GM18498 (cell line): ENCODE measurements around the gene LMO7.
"Not testable (repeated sequence)": the region's sequence is repeated elsewhere in the genome, so short reads cannot be mapped to it uniquely, and the experiment has no call there.

Source experiments
- ATAC-seq: cut with Tn5 transposase; IDR thresholded peaks from one replicate; pipeline ENCODE4 v1.9.1; 2021; ENCODE audit warnings: mild to moderate bottlenecking, moderate library complexity; ENCODE audit not compliant: unreplicated experiment

The LMO7 gene

DNA sequence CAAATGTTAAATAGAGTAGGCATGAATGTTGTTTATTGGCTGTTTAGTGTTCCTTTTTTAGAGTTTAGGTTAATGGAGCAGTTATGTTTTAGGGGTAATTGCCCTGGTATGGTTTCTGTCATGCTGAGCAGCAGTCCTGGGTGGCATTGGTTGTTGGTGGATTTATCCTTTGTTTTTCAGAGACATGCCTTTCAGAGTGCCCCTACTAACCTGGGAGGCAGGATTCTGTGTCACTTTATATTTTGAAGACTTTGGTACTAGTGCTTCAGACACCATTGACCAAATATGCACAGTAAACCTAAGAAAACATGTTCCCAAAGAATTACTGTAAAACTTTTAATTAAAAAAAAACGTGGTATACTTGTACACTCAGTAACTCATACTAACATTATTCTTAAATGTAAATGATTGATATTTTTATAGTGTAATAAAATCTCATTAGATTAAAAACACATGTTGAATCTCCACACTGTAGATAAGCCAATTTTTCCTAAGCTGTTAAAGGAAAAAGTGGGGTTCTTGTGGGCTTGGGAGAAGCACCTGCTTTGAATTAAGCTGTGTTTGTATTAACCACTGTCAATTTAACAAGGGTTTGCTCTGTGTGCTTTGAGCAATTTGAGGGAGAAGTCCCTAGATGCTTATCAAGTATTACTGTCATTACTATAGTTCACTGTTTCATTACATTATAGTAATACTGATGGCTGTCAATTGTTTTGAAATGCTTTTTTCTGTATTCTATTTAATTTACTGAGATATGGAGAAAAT lies 133.2 kb downstream of the LMO7 start:
- no peak for ATAC-seq

DNA sequence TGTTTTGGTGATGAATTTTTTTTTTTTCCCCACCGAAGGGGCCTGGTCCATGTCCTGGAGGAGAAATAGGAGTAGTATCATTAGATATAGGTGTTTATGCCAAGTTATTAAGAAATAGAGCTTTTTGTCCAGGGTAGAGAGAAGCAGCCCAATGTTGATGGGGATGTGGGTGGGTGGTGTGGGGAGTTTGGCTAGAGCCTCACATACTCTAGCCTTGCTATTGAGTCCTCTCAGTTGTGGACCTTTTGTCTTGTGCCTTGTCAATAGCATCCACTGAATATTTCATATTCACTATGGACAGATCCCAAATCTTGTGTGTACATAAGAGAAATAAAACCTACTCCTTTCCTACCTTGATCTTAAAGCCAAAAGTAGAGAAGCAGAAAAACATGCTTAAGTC lies 134.0 kb downstream of the LMO7 start:
- ATAC-seq, result no peak

DNA sequence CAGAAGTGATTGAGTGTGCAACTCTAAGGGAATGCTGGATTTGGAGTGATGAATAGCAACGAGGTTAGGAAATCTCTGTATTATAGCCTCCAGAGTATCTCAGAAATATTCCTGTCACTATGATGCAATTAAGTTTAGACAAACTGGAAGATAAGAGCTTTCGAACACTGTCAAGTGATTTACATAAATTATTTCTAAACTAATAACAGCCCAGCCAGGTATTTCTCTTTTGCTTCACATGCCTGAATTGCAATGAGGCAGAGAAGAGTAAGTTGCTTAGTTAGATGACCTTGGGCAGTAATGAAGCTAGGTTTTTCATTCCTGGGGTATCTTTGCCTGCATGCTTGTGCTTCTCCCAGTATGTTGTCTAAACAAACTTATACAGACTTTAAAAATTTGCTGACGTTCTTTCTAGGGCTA lies 134.5 kb downstream of the LMO7 start:
- no peak for ATAC-seq

DNA sequence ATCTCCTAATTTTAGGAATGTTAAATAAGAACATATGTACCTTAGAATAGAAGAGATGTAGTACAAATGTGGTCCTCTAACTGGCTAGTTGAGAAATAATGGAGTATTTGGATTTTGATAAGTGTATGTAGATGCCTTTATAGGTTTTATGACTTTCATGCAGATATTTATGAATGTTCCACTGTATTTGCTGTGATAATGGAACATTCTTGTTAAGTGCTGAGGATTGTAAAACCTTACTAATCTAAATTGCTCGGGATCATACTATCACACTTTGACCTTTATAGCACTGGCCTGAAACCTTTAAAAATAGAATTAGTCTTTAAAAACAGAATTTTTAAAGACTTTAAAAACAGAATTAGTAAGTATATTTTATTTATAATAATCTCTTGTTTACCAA lies 135.1 kb downstream of the LMO7 start:
- no peak for ATAC-seq

DNA sequence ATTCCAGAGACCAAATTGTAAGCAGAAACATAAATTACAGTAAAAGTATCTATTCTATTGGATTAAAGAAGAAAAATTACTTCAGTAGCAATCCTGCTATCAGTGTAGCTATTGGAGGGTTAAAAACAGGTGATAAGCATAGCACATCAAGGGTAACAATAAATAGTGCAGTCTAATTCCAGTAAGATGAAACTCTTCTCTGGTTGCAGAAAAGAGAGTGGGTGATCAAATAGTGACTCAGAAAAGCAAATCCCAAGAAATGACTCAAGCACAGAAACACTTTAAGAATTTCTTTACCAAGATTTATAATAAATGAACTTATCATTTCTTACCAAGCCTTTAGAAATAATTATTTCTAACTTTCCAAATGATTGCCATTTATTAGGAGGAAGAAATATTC lies 135.7 kb downstream of the LMO7 start:
- no peak for ATAC-seq

DNA sequence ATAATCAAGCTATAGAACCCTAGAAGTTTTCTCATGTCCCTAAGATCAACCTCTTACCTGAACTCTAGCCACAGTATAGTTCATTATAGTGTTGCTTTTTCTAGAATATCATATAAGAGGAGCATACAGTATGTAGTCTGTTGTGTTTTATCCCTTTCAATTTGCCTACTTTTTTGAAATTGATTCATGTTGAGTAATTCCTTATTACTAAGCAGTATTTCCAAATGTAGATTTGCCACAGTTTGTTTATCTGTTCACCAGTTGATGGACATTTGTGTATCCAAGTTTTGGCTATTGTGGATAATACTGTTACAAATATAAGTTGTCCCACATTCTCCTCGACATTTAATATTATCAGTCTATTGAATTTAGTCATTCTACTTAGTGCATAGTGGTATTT lies 138.0 kb downstream of the LMO7 start:
- no peak for ATAC-seq

DNA sequence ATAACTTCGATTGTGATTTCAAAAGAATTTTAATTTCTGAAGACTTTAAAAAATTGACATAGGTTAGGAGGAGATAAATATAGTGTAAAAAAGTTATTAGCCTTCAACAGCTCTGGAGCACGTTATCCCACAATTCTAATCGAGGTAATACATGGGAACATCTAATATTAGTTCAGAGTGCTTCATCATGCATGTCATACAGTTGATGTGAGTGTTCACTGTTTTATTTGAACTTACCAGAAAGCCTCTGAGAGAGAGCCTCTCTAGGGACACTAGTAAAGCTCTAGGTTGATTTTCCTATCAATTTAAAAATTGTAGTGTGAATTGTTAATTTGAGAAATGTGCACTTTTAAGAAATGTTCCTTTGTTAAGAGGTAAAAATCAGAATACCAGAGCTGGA lies 140.4 kb downstream of the LMO7 start:
- no peak for ATAC-seq

DNA sequence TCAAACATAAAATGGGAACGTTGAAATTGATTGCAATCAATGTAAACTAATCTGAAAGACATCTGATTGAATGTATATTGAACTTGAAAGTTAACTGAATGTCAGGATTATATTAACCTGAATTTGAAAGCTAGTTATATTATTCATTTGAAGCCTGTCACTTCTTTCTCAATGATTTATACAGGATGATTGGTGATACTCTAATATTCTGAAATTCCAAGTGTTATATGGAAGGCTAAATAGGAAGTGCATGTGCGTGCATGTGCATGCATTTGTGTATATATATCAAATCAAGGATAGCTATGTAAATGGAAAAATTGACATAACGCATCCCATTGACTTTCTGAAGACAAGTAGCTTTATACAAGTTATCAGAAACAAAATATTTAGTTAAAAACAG lies 143.3 kb downstream of the LMO7 start:
- no peak for ATAC-seq

DNA sequence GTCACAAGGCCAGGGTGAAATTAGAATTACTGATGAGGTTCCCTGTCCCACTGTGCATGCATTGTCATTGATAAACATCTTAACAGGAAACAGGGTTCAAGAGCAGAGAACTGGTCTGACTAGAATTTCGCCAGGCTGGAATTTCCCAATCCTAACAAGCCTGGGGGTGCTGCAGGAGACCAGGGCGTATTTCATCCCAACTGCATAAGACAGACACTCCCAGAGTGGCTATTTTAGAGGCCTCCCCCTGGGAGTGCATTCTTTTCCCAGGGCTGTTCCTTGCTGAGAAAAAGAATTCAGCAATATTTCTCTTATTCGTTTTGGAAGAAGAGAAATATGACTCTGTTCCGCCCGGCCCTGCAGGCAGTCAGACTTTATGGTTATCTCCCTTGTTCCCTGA lies 144.0 kb downstream of the LMO7 start:
- not testable (repeated sequence) for ATAC-seq

DNA sequence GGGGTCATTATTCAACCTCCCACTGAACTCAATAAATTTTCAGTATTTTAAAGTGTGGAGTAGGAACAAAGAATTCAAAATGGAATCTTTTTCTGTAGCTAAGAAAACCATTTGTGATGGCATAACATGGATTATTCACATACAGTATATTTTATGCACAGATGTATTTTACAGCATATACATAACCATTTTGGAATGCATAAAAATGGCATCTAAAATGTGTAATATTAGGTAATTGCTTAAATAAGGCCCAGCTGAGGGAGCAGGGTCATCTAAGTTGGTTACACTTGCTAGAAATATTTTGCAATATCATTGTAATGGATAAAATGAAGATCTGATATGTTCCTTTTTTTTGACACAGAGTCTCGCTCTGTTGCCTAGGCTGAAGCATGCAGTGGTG lies 146.9 kb downstream of the LMO7 start:
- ATAC-seq, result no peak

DNA sequence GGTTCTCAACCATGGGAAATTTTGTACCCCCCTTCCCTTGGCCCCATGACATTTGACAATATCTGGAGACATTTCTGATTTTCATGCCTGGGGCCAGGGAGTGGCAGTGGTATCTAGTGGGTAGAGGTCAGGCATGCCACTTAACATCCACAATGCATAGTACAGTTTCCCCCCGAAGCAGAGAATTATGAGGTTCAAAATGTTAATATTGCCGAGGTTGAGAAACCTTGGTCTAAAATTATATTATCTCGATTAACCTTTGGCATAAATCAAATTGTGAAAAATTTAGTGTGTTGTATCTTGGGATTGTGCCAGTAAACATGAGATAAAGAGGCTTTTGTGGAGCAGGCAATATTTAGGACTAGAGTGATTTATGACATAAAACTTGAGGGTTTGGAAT lies 147.9 kb downstream of the LMO7 start:
- ATAC-seq, result no peak

DNA sequence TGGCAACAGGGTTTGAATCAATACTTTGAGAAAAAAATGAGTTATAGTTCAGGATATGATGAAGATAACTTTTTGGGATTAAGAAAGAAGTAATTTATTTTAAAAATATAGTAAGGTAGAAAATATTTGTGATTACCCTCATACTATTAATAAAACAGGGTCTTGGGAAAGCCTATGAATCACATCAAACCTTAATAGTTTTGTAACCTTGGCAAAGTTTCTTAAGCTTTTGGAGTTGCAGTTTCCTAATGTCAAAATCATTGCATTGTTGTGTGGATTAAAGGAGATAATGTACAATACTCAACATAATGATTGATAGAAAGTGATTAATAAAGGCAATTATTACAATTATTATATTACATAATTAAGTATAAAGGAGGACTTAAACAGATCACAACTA lies 149.0 kb downstream of the LMO7 start:
- no peak for ATAC-seq

DNA sequence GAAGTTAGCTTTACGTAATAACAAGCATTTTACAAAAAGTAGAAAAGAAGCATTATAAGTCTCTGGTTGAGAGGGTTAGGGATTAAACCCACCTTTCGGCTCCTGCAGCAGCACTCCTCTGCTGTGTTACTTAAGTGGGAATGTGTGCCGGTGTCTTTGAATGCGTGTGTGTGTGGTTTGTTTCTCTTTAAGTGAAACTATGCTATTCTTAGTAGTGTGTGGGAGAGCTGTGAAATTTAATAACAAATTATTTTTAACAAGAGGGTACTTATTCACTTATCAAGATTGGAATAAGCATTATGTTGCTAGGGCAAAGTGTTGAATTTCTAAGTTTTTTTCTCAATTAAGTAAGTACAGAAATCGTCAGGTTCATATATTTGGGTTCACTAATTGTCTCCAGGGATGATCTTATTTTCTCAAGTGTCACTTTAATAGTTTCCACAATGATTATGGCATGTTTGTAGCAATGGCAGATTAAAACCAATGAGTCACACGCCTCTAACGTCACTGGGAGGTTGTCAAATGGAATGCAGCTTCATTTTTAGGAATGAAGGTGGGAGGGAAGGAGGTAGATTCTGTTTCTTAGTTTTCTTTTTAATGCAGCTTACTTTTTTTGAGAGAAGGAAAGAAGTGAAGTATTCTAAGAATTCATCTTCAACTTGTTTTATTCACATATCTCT lies 151.3 kb downstream of the LMO7 start:
- ATAC-seq, result no peak

DNA sequence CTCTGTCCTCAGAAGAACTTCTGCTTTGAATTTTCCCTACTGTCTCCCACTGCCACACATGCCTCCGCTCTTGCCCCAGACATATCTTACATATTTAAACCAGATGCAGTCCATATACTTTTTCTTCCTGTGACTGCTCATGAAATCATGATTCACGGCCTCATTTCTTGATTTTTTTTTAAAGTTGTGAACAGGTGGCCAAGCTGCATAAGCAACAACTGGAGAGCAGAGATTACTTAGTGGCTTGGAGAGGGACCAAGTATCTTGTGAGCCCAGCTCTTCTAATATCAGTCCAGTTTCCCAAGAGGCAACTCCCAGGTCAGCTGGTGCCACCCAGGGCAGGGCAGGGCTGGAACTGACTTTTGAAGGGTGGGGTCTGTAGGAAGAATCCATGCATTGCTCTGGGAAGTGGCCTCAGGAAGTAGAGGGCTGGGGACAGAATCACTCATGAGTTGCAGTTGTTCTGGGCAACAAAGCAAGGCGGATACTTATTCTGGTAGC lies 152.4 kb downstream of the LMO7 start:
- no peak for ATAC-seq

DNA sequence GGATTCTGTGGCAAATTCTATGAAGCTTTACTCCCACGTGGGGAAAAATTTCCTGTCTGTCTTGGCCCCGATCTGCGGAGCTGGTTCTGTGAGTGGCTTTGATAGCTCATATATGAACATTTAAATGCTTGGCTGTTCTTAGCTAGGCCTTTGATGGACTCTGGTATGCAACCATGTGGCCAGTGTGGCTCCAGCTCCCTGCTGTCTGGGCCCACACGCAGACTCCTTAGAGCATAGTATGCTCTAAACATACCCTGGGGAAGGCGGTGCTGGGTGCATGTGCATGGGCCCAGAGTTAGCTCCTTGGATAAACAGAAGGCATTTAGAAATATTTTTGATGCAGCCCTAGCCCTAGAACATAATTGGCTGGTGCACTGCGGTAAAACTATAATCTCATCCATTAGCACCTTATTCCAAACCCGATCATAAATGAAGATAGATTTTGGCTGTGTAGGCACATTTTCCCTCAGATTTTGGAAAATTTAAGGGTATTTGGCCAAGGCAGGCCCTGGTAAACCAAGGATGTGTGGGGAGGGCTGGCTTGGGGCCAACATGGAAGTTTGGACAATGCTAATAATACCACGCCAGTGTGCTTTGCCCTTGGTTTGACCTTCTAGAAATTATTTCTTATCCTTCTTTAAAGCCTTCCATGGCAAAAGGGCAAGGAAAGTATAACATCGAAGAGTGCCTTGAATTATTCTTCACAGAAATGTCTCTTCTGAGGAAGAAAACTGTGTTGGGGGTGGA lies 153.5 kb downstream of the LMO7 start:
- no peak for ATAC-seq

DNA sequence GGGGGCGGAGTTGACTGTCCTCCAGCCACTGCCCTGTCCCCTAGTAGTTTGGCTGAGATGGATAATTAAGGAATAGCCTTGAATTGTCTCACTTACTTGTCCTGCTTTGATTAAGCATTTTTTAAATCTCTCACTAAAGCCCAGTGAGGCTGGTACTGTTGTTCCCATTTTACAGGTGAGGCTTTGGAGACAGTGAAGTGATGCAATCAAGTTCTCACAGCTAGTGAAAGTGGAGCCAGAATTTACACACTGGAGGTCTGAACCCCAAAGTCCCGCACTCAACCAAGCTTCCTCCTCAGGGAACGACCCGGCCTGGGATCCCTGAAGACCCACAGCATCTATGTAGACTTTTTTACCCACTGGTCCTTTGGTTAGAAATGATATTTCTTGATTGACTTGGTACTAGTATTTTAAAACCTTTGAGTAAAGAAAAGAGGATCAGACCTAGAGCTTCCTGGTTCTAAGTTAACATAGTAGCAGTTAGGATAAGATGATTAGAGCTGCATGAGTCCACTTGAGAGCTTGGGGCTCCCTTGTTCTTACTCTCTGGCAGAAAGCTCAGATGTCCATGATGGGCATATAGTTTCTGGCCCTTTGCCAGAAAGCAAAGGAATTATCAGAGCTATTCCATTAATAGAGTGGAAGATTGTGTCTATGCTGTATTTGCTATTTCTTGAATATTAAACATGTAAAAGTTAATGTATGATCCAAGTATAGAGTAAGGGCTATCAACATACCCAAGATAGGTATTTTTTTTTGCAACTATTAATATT lies 154.3 kb downstream of the LMO7 start:
- ATAC-seq, result no peak

DNA sequence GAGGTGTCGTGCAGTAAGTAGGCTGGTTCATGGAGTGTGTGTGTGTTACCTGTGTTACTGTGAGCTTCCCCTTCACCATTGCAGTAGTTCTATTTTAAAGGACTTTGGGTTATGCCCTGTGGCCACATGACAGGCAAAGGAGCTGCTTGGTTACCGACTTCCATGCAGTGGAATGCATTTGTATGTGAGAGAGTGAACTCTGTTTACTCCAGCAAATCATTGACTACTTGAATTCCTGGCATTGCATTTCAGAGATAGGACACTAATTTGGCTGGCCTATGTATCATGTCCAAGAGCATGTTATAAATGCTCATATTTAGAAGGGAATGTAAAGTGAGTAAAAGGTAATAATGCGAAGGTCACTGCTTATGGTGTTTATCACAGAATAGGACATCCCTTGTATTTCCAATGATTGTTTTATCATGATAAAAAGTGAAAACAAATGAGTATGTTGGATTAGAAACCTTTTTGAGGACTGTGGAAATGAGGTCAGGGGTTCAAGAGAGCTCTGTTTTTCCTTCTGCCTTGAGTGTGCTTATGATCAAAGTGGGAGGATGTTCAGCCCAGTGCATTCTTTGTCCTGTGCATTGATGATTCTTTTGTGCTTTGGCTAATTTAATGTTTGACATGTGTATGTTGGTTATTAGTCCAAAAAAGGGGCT lies 156.5 kb downstream of the LMO7 start:
- no peak for ATAC-seq

DNA sequence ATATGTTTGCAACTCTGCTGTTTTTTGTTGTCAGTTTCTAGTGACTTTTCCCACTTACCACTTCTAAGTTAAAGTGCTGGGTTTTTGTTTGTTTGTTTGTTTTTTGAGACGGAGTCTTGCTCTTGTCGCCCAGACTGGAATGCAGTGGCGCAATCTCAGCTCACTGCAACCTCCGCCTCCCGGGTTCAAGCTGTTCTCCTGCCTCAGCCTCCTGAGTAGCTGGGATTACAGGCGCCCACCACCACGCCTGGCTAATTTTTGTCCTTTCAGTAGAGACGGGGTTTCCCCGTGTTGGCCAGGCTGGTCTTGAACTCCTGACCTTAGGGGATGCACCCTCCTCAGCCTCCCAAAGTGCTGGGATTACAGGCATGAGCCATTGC lies 157.0 kb downstream of the LMO7 start:
- ATAC-seq, result not testable (repeated sequence)

DNA sequence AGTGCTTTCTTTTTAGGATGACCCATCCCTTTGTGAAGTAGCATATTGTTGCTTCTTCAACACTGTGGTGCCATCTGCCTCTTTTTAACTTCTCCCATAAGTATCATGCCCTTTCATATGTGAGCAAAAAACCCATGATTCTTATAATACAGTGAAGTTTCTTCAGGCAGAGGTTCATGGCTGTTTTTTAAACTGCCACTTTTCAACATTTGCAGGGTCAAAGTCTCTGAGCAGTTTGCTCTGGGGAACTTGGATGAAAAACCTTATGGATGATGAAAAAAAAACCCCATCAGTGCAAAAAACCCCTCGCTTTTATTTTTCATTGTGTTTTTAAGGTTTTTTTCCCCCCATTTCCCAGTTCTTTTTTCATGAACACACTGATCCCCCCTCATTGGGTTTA lies 158.5 kb downstream of the LMO7 start:
- no peak for ATAC-seq

DNA sequence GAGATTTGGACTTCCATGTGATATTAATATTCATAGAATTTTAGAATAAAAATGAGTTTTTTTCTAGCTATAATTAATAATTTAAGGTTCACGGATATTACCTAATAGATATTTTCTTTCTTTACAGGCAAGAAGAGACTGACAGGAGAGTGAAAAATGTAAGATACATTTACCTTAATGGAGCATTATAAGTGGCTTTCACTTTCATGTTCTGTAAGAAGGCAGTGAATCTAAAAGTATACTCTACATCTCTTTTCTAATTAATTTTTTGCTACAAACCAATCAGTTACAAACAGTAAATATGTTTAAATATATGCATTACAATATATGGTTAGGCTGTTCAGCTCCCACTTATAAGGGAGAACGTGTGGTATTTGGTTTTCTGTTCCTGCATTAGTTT lies 159.1 kb downstream of the LMO7 start:
- ATAC-seq, result peak; percentile 57

DNA sequence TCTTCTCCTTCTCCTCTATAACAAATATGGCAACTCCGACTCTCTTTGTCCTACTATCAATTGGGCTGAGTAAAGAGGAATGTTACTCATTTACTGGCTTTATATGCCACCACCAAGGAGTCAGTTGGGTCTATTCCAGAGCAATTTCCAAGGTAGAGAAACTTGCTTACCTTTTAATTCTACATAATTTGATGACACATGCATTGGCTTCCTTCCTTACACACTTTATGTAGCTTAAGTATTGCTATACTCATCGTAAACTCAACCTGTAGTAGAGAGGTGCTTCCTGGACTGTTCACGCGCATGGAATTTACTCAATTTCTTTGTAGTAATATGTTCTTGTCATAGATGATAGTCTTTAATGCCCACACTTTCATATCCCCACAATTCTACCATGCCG lies 160.7 kb downstream of the LMO7 start:
- no peak for ATAC-seq
